ENCODE measurements around the gene FBXO40. TPM values are rescaled to one million over a fixed set of nuclear protein-coding genes. Genes with fewer than 3 reads are reported as not detected.

Gene FBXO40
- total and polyA plus RNA-seq, 9 of the 15 experiments (the other 6 are each of a cell fraction or from before 2014, with no cell fraction given) = 0.01 to 0.05 (median 0.04) TPM; not detected in 3

- no peak for TF ChIP-seq PYGO2 (tag; IDR thresholded peaks at IDR 0.05)
- no peak for TF ChIP-seq ZNF3 (CRISPR knock-in tag; IDR thresholded peaks at IDR 0.05)
- no peak for TF ChIP-seq TCF7 (IDR thresholded peaks at IDR 0.05; ENCODE audit: borderline replicate concordance)
- TF ChIP-seq ILK (tag; IDR thresholded peaks at IDR 0.05; ENCODE audit: borderline replicate concordance, low read depth) = no peak
- peak; percentile 28; the same call in 1 of the 2 replicates for TF ChIP-seq POLR2H (tag; IDR thresholded peaks at IDR 0.05; ENCODE audit: low read depth)
- no peak for TF ChIP-seq DMBX1 (CRISPR knock-in tag; IDR thresholded peaks at IDR 0.05; ENCODE audit: borderline replicate concordance)
- TF ChIP-seq RBM17 (IDR thresholded peaks at IDR 0.05; ENCODE audit: borderline replicate concordance, low read depth, low read length) = no peak
- TF ChIP-seq, protein P1, sequence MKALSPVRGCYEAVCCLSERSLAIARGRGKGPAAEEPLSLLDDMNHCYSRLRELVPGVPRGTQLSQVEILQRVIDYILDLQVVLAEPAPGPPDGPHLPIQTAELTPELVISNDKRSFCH (CRISPR knock-in tag; IDR thresholded peaks at IDR 0.05) = no peak
- TF ChIP-seq, protein P1 (tag; IDR thresholded peaks at IDR 0.05) = no peak
- TF ChIP-seq TCFL5 (CRISPR knock-in tag; conservative IDR thresholded peaks at IDR 0.05) = no peak
- TF ChIP-seq ZKSCAN8 (CRISPR knock-in tag; IDR thresholded peaks at IDR 0.05) = no peak
- TF ChIP-seq MYBL2 (IDR thresholded peaks at IDR 0.05; ENCODE audit: low read depth) = peak; percentile 74
- TF ChIP-seq MYBL2 (CRISPR knock-in tag; IDR thresholded peaks at IDR 0.05; ENCODE audit: borderline replicate concordance) = no peak
- TF ChIP-seq NR2C2 (CRISPR knock-in tag; IDR thresholded peaks at IDR 0.05) = no peak
- no peak for TF ChIP-seq NR2C2 (tag; IDR thresholded peaks at IDR 0.05)
- TF ChIP-seq GTF2E2 (tag; IDR thresholded peaks at IDR 0.05) = peak; percentile 69
- TF ChIP-seq ZNF311 (CRISPR knock-in tag; IDR thresholded peaks at IDR 0.05) = no peak
- TF ChIP-seq ZNF780A (CRISPR knock-in tag; IDR thresholded peaks at IDR 0.05) = no peak
- TF ChIP-seq NELFE (IDR thresholded peaks at IDR 0.05; ENCODE audit: insufficient read depth, insufficient read length) = no peak
- no peak for TF ChIP-seq RREB1 (CRISPR knock-in tag; IDR thresholded peaks at IDR 0.05)
- TF ChIP-seq, protein P2, sequence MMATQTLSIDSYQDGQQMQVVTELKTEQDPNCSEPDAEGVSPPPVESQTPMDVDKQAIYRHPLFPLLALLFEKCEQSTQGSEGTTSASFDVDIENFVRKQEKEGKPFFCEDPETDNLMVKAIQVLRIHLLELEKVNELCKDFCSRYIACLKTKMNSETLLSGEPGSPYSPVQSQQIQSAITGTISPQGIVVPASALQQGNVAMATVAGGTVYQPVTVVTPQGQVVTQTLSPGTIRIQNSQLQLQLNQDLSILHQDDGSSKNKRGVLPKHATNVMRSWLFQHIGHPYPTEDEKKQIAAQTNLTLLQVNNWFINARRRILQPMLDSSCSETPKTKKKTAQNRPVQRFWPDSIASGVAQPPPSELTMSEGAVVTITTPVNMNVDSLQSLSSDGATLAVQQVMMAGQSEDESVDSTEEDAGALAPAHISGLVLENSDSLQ (IDR thresholded peaks at IDR 0.05) = no peak; the same call in 1 of the 2 replicates
- TF ChIP-seq SETDB1 (IDR thresholded peaks at IDR 0.05; ENCODE audit: low read length) = no peak
Observed at GRCh38 chr3:121545574-121546455, 47.4 kb upstream of the FBXO40 start, which contains the start of gene POLQ (continued).
